ENCODE measurements around the gene ARL8B.

DNA sequence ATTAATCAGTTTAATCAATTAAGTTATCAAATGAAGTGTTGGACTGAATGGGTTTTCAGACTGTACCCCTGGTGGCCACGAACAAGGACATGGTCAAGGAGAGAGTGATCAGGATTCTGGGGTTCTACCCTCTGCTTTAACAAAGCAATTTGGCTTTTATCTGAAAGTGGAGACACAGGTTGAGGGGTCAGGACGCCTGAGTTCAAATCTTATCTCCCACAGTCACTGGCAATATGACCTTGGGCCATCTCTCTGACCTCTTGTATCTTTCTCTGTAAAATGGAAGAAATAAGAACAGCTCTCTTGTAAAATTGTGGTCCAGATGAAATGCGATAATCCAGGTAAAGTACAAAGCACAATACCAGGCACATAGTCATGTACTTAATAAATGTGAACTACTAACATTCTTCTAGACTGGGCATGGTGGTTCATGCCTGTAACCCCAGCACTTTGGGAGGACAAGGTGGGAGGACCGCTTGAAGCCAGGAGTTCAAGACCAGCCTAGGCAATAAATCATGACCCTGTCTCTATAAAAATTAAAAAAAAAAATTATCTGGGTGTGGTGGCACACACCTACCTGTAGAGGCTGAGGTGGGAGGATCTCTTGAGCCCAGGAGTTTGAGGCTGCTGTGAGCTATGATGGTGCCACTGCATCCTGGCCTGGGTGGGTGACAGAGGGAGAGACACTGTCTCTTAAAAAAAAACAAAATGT is 48.6 kb upstream of the ARL8B start:
- TF ChIP-seq CTCF (IDR thresholded peaks at IDR 0.05) (no peak), RAD21 (IDR thresholded peaks at IDR 0.05; ENCODE audit: low read length) (no peak), USF2 (IDR thresholded peaks at IDR 0.05; ENCODE audit: borderline replicate concordance, low read depth, low read length) (no peak), FOXM1 (IDR thresholded peaks at IDR 0.05; ENCODE audit: low read depth) (no peak), RXRA (IDR thresholded peaks at IDR 0.05; ENCODE audit: borderline replicate concordance, low read depth) (no peak)
- TF ChIP-seq, protein P1, sequence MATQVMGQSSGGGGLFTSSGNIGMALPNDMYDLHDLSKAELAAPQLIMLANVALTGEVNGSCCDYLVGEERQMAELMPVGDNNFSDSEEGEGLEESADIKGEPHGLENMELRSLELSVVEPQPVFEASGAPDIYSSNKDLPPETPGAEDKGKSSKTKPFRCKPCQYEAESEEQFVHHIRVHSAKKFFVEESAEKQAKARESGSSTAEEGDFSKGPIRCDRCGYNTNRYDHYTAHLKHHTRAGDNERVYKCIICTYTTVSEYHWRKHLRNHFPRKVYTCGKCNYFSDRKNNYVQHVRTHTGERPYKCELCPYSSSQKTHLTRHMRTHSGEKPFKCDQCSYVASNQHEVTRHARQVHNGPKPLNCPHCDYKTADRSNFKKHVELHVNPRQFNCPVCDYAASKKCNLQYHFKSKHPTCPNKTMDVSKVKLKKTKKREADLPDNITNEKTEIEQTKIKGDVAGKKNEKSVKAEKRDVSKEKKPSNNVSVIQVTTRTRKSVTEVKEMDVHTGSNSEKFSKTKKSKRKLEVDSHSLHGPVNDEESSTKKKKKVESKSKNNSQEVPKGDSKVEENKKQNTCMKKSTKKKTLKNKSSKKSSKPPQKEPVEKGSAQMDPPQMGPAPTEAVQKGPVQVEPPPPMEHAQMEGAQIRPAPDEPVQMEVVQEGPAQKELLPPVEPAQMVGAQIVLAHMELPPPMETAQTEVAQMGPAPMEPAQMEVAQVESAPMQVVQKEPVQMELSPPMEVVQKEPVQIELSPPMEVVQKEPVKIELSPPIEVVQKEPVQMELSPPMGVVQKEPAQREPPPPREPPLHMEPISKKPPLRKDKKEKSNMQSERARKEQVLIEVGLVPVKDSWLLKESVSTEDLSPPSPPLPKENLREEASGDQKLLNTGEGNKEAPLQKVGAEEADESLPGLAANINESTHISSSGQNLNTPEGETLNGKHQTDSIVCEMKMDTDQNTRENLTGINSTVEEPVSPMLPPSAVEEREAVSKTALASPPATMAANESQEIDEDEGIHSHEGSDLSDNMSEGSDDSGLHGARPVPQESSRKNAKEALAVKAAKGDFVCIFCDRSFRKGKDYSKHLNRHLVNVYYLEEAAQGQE (IDR thresholded peaks at IDR 0.05; ENCODE audit: low read depth, low read length), result no peak
